Measurements from ENCODE around the gene BAIAP2. TPM values are rescaled to one million over a fixed set of nuclear protein-coding genes. Genes with fewer than 3 reads are reported as not detected.
A peak's percentile ranks its signal among the peaks of the same experiment; 100 is the strongest.

The BAIAP2 gene
- polyA plus RNA-seq, 1 experiment: 9.6 TPM

DNA sequence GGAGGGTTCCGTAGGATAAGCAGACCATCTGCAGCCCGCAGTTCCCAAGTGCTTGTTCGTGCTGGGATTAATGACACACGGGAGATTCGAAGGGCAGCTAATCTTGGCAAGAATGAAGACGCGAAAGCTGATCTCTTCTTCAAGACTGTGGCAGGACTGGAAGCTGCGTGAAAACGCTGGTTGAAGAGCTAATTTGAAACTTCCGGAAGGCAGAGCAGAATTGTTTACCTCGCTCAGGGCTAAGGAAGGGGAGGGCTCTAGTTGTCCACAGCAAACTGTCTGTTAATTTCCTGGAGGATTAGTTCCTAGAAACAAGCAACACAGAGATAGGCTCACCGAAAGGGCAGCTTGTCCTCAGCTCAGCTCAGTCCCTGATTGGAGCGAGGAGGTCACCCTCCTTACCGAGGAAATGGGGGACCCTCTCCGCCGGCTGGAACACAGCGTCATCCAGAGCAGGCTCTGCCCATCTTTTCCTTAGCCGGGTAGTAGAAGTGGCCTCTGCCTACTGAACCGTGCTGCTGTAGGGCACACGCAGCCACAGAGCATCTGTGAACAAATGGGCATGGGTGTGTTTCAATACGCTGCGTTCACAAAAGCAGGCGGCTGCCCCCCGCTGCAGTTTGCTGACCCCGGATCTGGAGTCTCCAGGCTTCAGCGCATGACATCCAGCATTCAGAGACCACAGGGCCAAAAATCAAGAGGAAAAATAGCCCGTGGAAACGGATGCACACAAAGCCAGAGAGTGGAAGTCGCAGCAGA is 16.7 kb upstream of the BAIAP2 start:
- H3K4me3 ChIP-seq (ENCODE audit: low read depth, low read length): peak overlapping the region; percentile 47
- H3K27ac ChIP-seq (ENCODE audit: low read depth, low read length): peak overlapping the region; percentile 81
- no peaks in the 10 kb centered on the region for H3K9me3 ChIP-seq (ENCODE audit: control insufficient read depth, insufficient read depth, low read length)
- ChIA-PET CTCF (interaction anchor here (1.7 to 2.3 kb wide), 2 partner anchors 79 to 84 kb away, joined by 6 to 8 read pairs; no protein-coding TSS in a partner anchor), POLR2A (interaction anchor here (0.6 kb wide), 1 partner anchor 375 kb away, joined by 3 read pairs; no protein-coding TSS in a partner anchor)
- no peak for DNase-seq (ENCODE audit: low read depth, low spot score)
- H3K27me3 ChIP-seq (ENCODE audit: control insufficient read depth, insufficient read depth, low read length): no peaks in the 10 kb centered on the region
- TF ChIP-seq, protein P1, sequence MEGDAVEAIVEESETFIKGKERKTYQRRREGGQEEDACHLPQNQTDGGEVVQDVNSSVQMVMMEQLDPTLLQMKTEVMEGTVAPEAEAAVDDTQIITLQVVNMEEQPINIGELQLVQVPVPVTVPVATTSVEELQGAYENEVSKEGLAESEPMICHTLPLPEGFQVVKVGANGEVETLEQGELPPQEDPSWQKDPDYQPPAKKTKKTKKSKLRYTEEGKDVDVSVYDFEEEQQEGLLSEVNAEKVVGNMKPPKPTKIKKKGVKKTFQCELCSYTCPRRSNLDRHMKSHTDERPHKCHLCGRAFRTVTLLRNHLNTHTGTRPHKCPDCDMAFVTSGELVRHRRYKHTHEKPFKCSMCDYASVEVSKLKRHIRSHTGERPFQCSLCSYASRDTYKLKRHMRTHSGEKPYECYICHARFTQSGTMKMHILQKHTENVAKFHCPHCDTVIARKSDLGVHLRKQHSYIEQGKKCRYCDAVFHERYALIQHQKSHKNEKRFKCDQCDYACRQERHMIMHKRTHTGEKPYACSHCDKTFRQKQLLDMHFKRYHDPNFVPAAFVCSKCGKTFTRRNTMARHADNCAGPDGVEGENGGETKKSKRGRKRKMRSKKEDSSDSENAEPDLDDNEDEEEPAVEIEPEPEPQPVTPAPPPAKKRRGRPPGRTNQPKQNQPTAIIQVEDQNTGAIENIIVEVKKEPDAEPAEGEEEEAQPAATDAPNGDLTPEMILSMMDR (IDR thresholded peaks at IDR 0.05; ENCODE audit: low read depth, low read length): no peak

DNA sequence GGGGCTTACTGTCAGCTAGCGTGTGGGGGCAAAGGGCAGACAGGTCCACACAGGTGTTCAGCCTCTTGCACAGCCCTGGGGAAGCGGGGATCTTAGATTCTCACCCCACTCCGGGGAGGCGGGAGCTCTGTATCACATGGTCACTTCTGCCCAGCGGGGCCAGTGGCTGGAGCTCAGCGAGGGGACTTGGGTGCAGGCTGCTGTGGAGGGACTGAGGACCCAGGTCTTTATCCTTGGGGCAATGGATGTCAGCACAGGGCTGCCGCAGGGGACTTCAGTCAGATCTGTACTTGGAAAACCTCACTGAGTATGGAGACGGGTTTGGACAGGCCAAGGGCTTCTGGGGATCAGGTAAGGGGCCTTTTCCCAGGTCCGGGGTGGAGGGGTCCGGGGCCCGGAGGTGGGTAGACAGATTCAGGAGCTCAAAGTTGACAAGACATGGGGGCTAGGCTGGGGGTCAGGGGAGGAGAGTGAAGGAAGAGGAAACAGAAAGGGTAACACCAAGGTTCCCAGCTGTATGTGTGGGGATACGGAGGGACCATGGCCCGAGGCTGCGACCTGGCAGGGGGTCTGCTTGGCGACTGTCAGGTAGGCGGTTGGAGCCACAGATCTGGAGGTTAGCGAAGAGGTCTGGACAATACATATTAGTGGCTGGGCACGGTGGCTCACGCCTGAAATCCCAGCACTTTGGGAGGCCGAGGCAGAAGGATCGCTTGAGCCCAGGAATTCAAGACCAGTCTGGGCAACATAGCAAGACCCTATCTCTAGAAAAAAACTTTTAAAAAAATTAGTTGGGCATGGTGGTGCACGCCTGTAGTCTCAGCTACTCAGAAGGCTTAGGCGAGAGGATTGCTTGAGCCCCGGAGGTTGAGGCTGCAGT is 15.1 kb upstream of the BAIAP2 start:
- CTCF ChIA-PET: interaction anchor here (1.8 to 2.3 kb wide), 2 partner anchors 78 to 82 kb away, joined by 6 to 7 read pairs; no protein-coding TSS in a partner anchor

DNA sequence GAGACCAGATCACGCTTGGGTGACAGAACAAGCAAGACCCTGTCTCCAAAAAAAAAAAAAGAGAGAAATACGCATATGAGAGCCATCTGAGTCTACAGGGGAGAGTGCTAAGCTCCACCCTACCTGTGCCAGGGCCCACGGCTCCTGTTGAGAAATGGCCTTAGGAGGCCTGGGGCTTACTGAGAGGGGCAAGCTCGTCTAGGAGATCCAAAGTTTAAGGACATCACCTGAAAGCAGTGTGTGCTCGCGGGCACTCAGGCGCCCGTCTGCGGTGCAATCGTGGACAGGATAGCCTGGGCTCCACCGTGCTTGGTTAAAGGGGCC is 14.5 kb upstream of the BAIAP2 start:
- Histone ChIP-seq H3K27me3 (ENCODE audit: control insufficient read depth, insufficient read depth, low read length) (peaks cover 6% of the 10 kb centered on the region), H3K27ac (ENCODE audit: low read depth, low read length) (no peak overlapping the region), H3K4me3 (ENCODE audit: low read depth, low read length) (no peak overlapping the region), H3K9me3 (ENCODE audit: control insufficient read depth, insufficient read depth, low read length) (no peaks in the 10 kb centered on the region)
- DNase-seq (ENCODE audit: low read depth, low spot score): no peak
- ChIA-PET CTCF (interaction anchor here (0.9 to 1.8 kb wide), 2 partner anchors 77 to 82 kb away, joined by 3 to 7 read pairs; no protein-coding TSS in a partner anchor), POLR2A (no interaction called here)
- TF ChIP-seq, protein P1 (IDR thresholded peaks at IDR 0.05; ENCODE audit: low read depth, low read length): no peak

More for the DNA sequence above, 15.1 kb upstream of the BAIAP2 start:
- Histone ChIP-seq H3K27me3 (ENCODE audit: control insufficient read depth, insufficient read depth, low read length) (no peaks in the 10 kb centered on the region), H3K4me3 (ENCODE audit: low read depth, low read length) (no peak overlapping the region), H3K9me3 (ENCODE audit: control insufficient read depth, insufficient read depth, low read length) (no peaks in the 10 kb centered on the region), H3K27ac (ENCODE audit: low read depth, low read length) (no peak overlapping the region)
- TF ChIP-seq, protein P1 (IDR thresholded peaks at IDR 0.05; ENCODE audit: low read depth, low read length): no peak
- no peak for DNase-seq (ENCODE audit: low read depth, low spot score)
- POLR2A ChIA-PET: interaction anchor here (0.7 kb wide), 1 partner anchor 78 kb away, joined by 3 read pairs; no protein-coding TSS in a partner anchor

DNA sequence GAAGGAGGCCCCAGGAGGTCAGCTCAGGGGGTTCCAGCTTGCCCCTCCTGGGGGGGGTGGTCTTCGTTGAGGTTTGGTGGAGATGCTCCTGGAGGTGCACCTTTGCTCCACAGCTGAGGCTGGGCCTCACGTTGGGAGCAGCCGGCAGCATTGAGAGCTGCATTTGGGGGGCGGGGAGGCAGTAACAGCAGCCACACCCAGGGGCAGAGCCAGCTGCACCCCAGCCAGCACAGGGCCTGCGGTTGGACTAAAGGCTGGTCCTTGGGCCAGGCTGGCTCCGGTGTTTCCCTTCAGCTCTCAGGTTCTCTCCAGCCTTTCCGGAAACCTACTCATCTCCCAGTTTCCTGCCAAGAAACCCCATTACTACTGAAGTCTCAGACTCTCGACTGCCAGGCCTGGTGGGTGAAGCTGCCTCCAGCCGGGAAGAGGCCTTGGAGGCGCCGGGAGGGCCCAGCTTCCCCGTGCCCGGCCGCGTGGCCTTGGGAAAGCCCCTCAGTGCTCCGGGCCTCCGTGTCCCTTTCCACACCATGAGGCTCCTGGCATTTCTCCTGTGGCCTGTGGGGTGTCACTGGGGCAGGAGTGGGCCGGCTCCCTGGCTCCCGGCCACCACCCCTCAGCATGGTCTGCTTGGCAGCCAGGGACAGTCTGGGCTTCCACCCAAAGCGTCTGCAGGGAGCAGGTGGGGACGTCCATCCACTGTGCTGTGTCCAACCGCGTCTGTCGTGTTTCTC is 14.0 kb upstream of the BAIAP2 start:
- ChIA-PET POLR2A (no interaction called here), CTCF (interaction anchor here (0.9 to 1.8 kb wide), 2 partner anchors 77 to 81 kb away, joined by 3 to 7 read pairs; no protein-coding TSS in a partner anchor)
- Histone ChIP-seq H3K9me3 (ENCODE audit: control insufficient read depth, insufficient read depth, low read length) (no peaks in the 10 kb centered on the region; the same call in 1 of the 2 replicates), H3K27ac (ENCODE audit: low read depth, low read length) (no peak overlapping the region), H3K4me3 (ENCODE audit: low read depth, low read length) (no peak overlapping the region), H3K27me3 (ENCODE audit: control insufficient read depth, insufficient read depth, low read length) (peaks cover 11% of the 10 kb centered on the region)
- DNase-seq (ENCODE audit: low read depth, low spot score): no peak
- TF ChIP-seq, protein P1 (IDR thresholded peaks at IDR 0.05; ENCODE audit: low read depth, low read length): no peak

All from AG04450 (cell line).